Testis (tissue), 2 donors: ENCODE data around the gene MOB2.

Experiments
- POLR2A ChIP-seq: fragments of 450-650 bp; IDR thresholded peaks from one replicate; pipeline ENCODE4 v1.6.1; 2017; ENCODE audit warnings: antibody characterized with exemption, mild to moderate bottlenecking, moderate library complexity
- TF ChIP-seq, protein P1 (sequence below), 3 experiments: fragments of 450-650 bp in 2 of 3; fragments of 200-600 bp in 1 of 3; sonication (generic) in 1 of 3; IDR thresholded peaks; one replicate each; pipeline ENCODE4 v1.5.1; 2016 to 2019; ENCODE audit warnings: antibody characterized with exemption in 3 of 3, mild to moderate bottlenecking in 2 of 3, moderate library complexity in 1 of 3

DNA sequence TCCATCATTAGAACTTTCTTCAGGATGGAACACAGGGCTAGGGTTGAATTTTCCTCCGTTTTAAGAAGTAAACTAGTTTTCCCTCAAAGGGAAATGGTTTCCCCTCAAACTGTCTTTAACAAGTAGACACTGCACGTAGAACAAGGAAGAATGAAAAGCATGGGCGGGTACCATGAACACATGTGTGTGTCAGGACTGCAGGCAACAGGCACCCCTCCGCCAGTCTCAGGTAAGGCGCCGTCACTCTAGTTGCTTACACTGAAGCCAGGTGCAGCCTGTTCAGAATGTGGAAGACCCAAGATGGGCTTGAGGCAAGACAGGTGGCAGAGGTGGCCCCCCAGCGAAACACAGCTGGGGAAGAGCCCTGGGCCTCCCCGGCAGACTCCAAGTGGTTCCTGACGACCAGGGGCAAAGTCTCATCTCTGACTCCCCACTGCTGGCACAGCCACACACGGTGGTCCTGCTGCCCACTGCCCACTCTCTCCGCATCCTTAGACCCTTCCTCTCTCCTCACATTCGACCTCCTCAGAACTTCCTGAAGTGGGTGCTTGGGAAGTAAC, 25.4 kb upstream of the MOB2 start:
- TF ChIP-seq, protein P1, sequence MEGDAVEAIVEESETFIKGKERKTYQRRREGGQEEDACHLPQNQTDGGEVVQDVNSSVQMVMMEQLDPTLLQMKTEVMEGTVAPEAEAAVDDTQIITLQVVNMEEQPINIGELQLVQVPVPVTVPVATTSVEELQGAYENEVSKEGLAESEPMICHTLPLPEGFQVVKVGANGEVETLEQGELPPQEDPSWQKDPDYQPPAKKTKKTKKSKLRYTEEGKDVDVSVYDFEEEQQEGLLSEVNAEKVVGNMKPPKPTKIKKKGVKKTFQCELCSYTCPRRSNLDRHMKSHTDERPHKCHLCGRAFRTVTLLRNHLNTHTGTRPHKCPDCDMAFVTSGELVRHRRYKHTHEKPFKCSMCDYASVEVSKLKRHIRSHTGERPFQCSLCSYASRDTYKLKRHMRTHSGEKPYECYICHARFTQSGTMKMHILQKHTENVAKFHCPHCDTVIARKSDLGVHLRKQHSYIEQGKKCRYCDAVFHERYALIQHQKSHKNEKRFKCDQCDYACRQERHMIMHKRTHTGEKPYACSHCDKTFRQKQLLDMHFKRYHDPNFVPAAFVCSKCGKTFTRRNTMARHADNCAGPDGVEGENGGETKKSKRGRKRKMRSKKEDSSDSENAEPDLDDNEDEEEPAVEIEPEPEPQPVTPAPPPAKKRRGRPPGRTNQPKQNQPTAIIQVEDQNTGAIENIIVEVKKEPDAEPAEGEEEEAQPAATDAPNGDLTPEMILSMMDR (IDR thresholded peaks at IDR 0.05), result no peak
- no peak for TF ChIP-seq POLR2A
